ENCODE data around the gene SYPL2. TPM values are rescaled to one million over a fixed set of nuclear protein-coding genes. Genes with fewer than 3 reads are reported as not detected.

The SYPL2 gene
- total and polyA plus RNA-seq, 2 donors (not counting 3 experiments of a cell fraction or from before 2014, with no cell fraction given), result not detected

GRCh38 chr1:109498161-109498801 is 31.9 kb downstream of the SYPL2 start:
- intact Hi-C loops (cut with micrococcal nuclease), result loop anchor here (1.0 to 5.0 kb wide), 3 partner anchors 34 to 244 kb away; partner anchors contain the start of gene GSTM3
- TF ChIP-seq FOS (IDR thresholded peaks at IDR 0.05; ENCODE audit: borderline replicate concordance, insufficient read depth, low read length) (no peak), CTCF (IDR thresholded peaks at IDR 0.05; ENCODE audit: extremely low read depth in 1 of 2, insufficient read depth in 1 of 2, low read depth in 1 of 2, low read length in 2 of 2) (peak; percentile 44 to 73)
- peaks cover 2% of the 10 kb centered on the region for H3K79me2 ChIP-seq (ENCODE audit: control insufficient read depth, insufficient read depth, low read length)
- no peak overlapping the region for H3K4me2 ChIP-seq (ENCODE audit: insufficient read depth, low read length)
- dilution Hi-C loops (cut with MboI; ENCODE audit: extremely low pct_ligation_motif_present, low sequenced_read_pairs), result no loop called here
- ChIA-PET CTCF (interaction anchor here (0.6 to 23.0 kb wide), 12 partner anchors 8 to 608 kb away, joined by 3 to 955 read pairs (median 8); partner anchors contain the start of genes AHCYL1, AMIGO1 and GPR61), POLR2A (no interaction called here)
- no peaks in the 10 kb centered on the region for H4K20me1 ChIP-seq (replicated peaks; ENCODE audit: control insufficient read depth, extremely low read depth, insufficient read depth, low read length)
- FAIRE-seq (peak; percentile 63), DNase-seq (ENCODE audit: low read depth, low spot score) (peak; percentile 48)
- H3K27me3 ChIP-seq (ENCODE audit: control insufficient read depth in 2 of 2, insufficient read depth in 2 of 2, low read length in 2 of 2), result no peaks in the 10 kb centered on the region
- no peak overlapping the region for H3K27ac ChIP-seq (ENCODE audit: insufficient read depth, low read depth, low read length)
- BruUV-seq (replicated peaks), result no TSS peak
- peaks cover 2 to 7% of the 10 kb centered on the region in 2 experiments for H3K36me3 ChIP-seq (ENCODE audit: control insufficient read depth in 2 of 2, extremely low read depth in 1 of 2, insufficient read depth in 2 of 2, low read length in 2 of 2)
- H2AFZ ChIP-seq (ENCODE audit: low read depth, low read length), result no peak overlapping the region
- no peak overlapping the region for H3K4me3 ChIP-seq (replicated peaks in 1 of 3; ENCODE audit: insufficient read depth in 1 of 3, low read depth in 1 of 3, low read length in 3 of 3)
- H3K9me3 ChIP-seq (replicated peaks; ENCODE audit: control insufficient read depth, insufficient read depth, low read length), result no peaks in the 10 kb centered on the region
- peaks cover 12% of the 10 kb centered on the region for H3K4me1 ChIP-seq (ENCODE audit: control insufficient read depth, extremely low read depth, insufficient read depth, low read length)
- H3K9ac ChIP-seq (replicated peaks; ENCODE audit: extremely low read depth, insufficient read depth, low read length), result no peak overlapping the region
- no peaks in the 10 kb centered on the region for H3K9me1 ChIP-seq (replicated peaks; ENCODE audit: control insufficient read depth, extremely low read depth, insufficient read depth, low read length)

- H3K36me3 ChIP-seq (ENCODE audit: control insufficient read depth in 2 of 2, extremely low read depth in 1 of 2, insufficient read depth in 2 of 2, low read length in 2 of 2), result peaks cover 2 to 7% of the 10 kb centered on the region in 2 experiments
- no TSS peak for BruUV-seq (replicated peaks)
- no peaks in the 10 kb centered on the region for H3K9me3 ChIP-seq (replicated peaks; ENCODE audit: control insufficient read depth, insufficient read depth, low read length)
- no peak for DNase-seq (ENCODE audit: low read depth, low spot score)
- ChIA-PET POLR2A (no interaction called here), CTCF (interaction anchor here (0.6 to 23.0 kb wide), 14 partner anchors 8 to 607 kb away, joined by 3 to 955 read pairs (median 6); partner anchors contain the start of genes AHCYL1, AMIGO1, ATXN7L2 and GPR61)
- H2AFZ ChIP-seq (ENCODE audit: low read depth, low read length), result no peak overlapping the region
- H4K20me1 ChIP-seq (replicated peaks; ENCODE audit: control insufficient read depth, extremely low read depth, insufficient read depth, low read length), result no peaks in the 10 kb centered on the region
- dilution Hi-C loops (cut with MboI; ENCODE audit: extremely low pct_ligation_motif_present, low sequenced_read_pairs), result no loop called here
- H3K9ac ChIP-seq (replicated peaks; ENCODE audit: extremely low read depth, insufficient read depth, low read length), result no peak overlapping the region
- H3K27ac ChIP-seq (ENCODE audit: insufficient read depth, low read depth, low read length), result no peak overlapping the region
- H3K9me1 ChIP-seq (replicated peaks; ENCODE audit: control insufficient read depth, extremely low read depth, insufficient read depth, low read length), result no peaks in the 10 kb centered on the region
- peaks cover 7% of the 10 kb centered on the region for H3K4me1 ChIP-seq (ENCODE audit: control insufficient read depth, extremely low read depth, insufficient read depth, low read length)
- no peak overlapping the region for H3K4me3 ChIP-seq (replicated peaks in 1 of 3; ENCODE audit: insufficient read depth in 1 of 3, low read depth in 1 of 3, low read length in 3 of 3)
- no peak overlapping the region for H3K4me2 ChIP-seq (ENCODE audit: insufficient read depth, low read length)
- intact Hi-C loops (cut with micrococcal nuclease), result loop anchor here (5.0 kb wide), 2 partner anchors 143 to 243 kb away; partner anchors contain the start of gene GSTM3
- FAIRE-seq, result no peak
- no peaks in the 10 kb centered on the region for H3K27me3 ChIP-seq (ENCODE audit: control insufficient read depth in 2 of 2, insufficient read depth in 2 of 2, low read length in 2 of 2)
- peaks cover 2% of the 10 kb centered on the region for H3K79me2 ChIP-seq (ENCODE audit: control insufficient read depth, insufficient read depth, low read length)
- TF ChIP-seq JUN (IDR thresholded peaks at IDR 0.05; ENCODE audit: borderline replicate concordance, insufficient read depth, insufficient read length, low read depth), result no peak
- no peak for TF ChIP-seq FOS (IDR thresholded peaks at IDR 0.05; ENCODE audit: borderline replicate concordance, insufficient read depth, low read length)
- no peak for TF ChIP-seq CTCF (IDR thresholded peaks at IDR 0.05; ENCODE audit: extremely low read depth in 1 of 2, insufficient read depth in 1 of 2, low read depth in 1 of 2, low read length in 2 of 2)
- TF ChIP-seq EZH2 (IDR thresholded peaks at IDR 0.05; ENCODE audit: borderline replicate concordance, low read depth, low read length, severe bottlenecking), result no peak
- no peak for TF ChIP-seq MYC (IDR thresholded peaks at IDR 0.05; ENCODE audit: low read depth, low read length)
Measured at GRCh38 chr1:109499081-109499480, 32.7 kb downstream of the SYPL2 start.
